Stomach (tissue), 4 donors: ENCODE measurements around the gene CD3G.

Source experiments
- CTCF ChIP-seq, 7 experiments: fragments of 450-650 bp in 4 of 7; fragments of 200-600 bp in 3 of 7; sonication (generic) in 3 of 7; IDR thresholded peaks; one replicate each; pipeline ENCODE4 v1.5.1; 2016 to 2019; ENCODE audit warnings: antibody characterized with exemption in 7 of 7, control low read depth in 2 of 7, mild to moderate bottlenecking in 1 of 7
- POLR2A ChIP-seq, 4 donors: fragments of 450-650 bp; IDR thresholded peaks; one replicate each; pipeline ENCODE4 v1.6.1; 2016; ENCODE audit warnings: antibody characterized with exemption in 4 of 4, control low read depth in 2 of 4, mild to moderate bottlenecking in 1 of 4, moderate library complexity in 1 of 4

- TF ChIP-seq CTCF (IDR thresholded peaks at IDR 0.05) (no peak), POLR2A (IDR thresholded peaks at IDR 0.05) (no peak)
Measured at GRCh38 chr11:118383657-118384056, 39.5 kb downstream of the CD3G start.
